ENCODE results near the gene MAD1L1. TPM values are rescaled to one million over a fixed set of nuclear protein-coding genes. Genes with fewer than 3 reads are reported as not detected.

Gene MAD1L1
- total RNA-seq, 1 donor from 2014 or later: 32.7 TPM

GRCh38 chr7:1966631-1967200 lies 266.0 kb downstream of the MAD1L1 start:
- Mint-ChIP-seq H3K4me3 (ENCODE audit: unreplicated experiment) (no peak overlapping the region), H3K9me3 (ENCODE audit: unreplicated experiment) (peaks cover 7% of the 10 kb centered on the region), H3K27me3 (ENCODE audit: unreplicated experiment) (no peaks in the 10 kb centered on the region), H3K4me1 (ENCODE audit: unreplicated experiment) (no peaks in the 10 kb centered on the region), H3K36me3 (ENCODE audit: unreplicated experiment) (peaks cover 18% of the 10 kb centered on the region), H3K27ac (ENCODE audit: unreplicated experiment) (no peak overlapping the region)
- no peak for DNase-seq (ENCODE audit: extremely low spot score, unreplicated experiment)
- no peak for TF ChIP-seq CTCF (IDR thresholded peaks at IDR 0.05)

- H3K36me3 Mint-ChIP-seq (ENCODE audit: unreplicated experiment): peaks cover 23% of the 10 kb centered on the region
- H3K4me1 Mint-ChIP-seq (ENCODE audit: unreplicated experiment): peaks cover 3% of the 10 kb centered on the region
- H3K27me3 Mint-ChIP-seq (ENCODE audit: unreplicated experiment): no peaks in the 10 kb centered on the region
- no peak overlapping the region for H3K27ac Mint-ChIP-seq (ENCODE audit: unreplicated experiment)
- H3K4me3 Mint-ChIP-seq (ENCODE audit: unreplicated experiment): no peak overlapping the region
- H3K9me3 Mint-ChIP-seq (ENCODE audit: unreplicated experiment): peaks cover 14% of the 10 kb centered on the region
- no peak for TF ChIP-seq CTCF (IDR thresholded peaks at IDR 0.05)
- no peak for DNase-seq (ENCODE audit: extremely low spot score, unreplicated experiment)
These were observed 267.0 kb downstream of the MAD1L1 start for GRCh38 chr7:1965579-1966294.

- H3K9me3 Mint-ChIP-seq (ENCODE audit: unreplicated experiment): peaks cover 16% of the 10 kb centered on the region
- peaks cover 24% of the 10 kb centered on the region for H3K36me3 Mint-ChIP-seq (ENCODE audit: unreplicated experiment)
- H3K27ac Mint-ChIP-seq (ENCODE audit: unreplicated experiment): no peak overlapping the region
- H3K4me3 Mint-ChIP-seq (ENCODE audit: unreplicated experiment): no peak overlapping the region
- H3K27me3 Mint-ChIP-seq (ENCODE audit: unreplicated experiment): no peaks in the 10 kb centered on the region
- DNase-seq (ENCODE audit: extremely low spot score, unreplicated experiment): no peak
- TF ChIP-seq CTCF (IDR thresholded peaks at IDR 0.05): no peak
- H3K4me1 Mint-ChIP-seq (ENCODE audit: unreplicated experiment): peaks cover 3% of the 10 kb centered on the region
These were observed 267.7 kb downstream of the MAD1L1 start for GRCh38 chr7:1964913-1965578.

- no peak overlapping the region for H3K27ac Mint-ChIP-seq (ENCODE audit: unreplicated experiment)
- DNase-seq (ENCODE audit: extremely low spot score, unreplicated experiment): no peak
- H3K27me3 Mint-ChIP-seq (ENCODE audit: unreplicated experiment): no peaks in the 10 kb centered on the region
- no peak overlapping the region for H3K4me3 Mint-ChIP-seq (ENCODE audit: unreplicated experiment)
- no peak for TF ChIP-seq CTCF (IDR thresholded peaks at IDR 0.05)
- H3K36me3 Mint-ChIP-seq (ENCODE audit: unreplicated experiment): peaks cover 26% of the 10 kb centered on the region
- H3K9me3 Mint-ChIP-seq (ENCODE audit: unreplicated experiment): peaks cover 16% of the 10 kb centered on the region
- peaks cover 3% of the 10 kb centered on the region for H3K4me1 Mint-ChIP-seq (ENCODE audit: unreplicated experiment)
These were observed 268.4 kb downstream of the MAD1L1 start for GRCh38 chr7:1964211-1964912.

Measured in osteocyte (in vitro differentiated cells).